Middle frontal gyrus (tissue), 1 donor: Measurements from ENCODE around the gene ABI1.

Source experiments
- DNase-seq: peaks from one replicate; pipeline ENCODE4 v3.0.0-alpha.2; 2015; ENCODE audit warnings: low spot score; ENCODE audit errors: extremely low spot score

The ABI1 gene

DNA sequence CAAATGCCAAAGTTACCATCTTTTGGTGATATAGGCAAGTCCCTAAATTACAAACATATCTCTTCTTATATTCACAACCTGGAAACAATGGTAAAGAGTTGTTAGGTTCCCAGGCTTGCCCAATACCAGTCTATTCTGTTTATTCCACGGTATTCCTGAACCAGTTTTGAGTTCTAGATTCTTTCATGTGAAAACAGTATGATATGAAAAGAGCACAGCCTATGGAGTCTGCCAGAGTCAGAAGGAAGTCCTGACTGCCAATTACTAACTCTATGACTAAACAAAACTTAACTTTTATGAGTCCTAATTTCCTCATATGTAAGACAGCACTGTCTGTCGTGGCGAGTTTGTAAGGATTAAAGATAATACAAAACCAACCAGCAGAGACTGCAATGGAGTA is 5.6 kb downstream of the ABI1 start:
- DNase-seq: no peak

DNA sequence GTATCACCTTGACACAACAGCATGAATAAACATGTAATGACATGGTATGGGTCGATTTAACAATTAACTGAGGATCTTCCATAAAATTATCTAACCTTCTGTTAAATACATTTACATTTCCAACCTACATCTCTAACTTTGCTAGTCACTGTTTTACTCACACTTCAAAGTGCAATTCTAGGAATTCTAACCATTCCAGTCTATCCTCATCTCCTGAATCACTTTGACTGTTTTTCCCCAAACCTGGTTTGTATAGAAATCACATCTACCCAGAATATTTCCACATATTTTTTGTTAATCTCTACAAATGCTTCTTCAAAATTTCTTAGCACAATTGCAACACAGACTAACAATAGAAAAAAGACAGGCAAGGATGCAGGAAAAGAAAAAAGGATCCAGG is 6.2 kb downstream of the ABI1 start:
- no peak for DNase-seq

DNA sequence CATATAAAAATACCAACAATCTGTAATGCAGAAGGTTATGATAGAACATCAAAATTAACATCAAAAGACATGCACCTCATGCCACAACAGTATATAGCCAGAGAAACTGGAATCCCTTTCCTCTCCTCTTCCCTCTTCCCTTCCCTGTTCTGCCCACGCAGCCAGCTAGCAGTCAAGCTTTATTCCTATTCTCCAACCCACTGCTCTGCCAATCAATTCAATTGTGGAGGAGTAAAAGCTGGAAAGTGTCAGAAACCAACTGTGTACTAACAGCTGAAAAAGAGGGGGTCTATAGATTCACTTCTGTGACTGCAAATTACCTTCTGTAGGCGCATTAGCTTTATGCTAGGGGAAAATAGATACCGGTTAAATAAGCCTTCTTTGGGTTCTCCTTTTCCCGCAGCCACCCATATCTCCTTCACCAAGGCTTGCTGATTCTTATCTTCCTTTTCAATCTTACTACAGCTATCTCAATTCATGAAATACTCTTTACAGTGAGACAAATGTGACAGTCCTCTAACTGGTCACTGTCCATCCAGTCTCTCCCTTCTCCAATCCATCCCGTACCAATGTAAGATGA is 16.3 kb downstream of the ABI1 start:
- no peak for DNase-seq

DNA sequence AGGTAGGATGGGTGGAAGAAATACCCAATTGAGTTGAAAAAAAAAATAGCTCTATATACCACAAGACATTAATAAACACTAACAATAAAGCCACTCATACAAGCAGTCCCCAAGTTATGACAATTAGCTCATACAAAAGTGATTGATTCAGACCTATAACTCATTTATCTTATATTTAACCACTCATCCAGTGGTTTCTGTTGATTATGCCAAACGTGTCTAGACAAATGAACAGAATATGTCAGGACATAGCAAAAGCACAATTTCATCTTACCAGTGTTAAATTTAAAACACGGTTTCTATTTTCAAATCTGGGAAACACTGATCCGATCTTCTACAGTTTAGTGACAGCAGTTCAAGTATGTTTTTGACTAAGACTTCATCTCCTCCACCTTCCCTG is 17.0 kb downstream of the ABI1 start:
- no peak for DNase-seq

DNA sequence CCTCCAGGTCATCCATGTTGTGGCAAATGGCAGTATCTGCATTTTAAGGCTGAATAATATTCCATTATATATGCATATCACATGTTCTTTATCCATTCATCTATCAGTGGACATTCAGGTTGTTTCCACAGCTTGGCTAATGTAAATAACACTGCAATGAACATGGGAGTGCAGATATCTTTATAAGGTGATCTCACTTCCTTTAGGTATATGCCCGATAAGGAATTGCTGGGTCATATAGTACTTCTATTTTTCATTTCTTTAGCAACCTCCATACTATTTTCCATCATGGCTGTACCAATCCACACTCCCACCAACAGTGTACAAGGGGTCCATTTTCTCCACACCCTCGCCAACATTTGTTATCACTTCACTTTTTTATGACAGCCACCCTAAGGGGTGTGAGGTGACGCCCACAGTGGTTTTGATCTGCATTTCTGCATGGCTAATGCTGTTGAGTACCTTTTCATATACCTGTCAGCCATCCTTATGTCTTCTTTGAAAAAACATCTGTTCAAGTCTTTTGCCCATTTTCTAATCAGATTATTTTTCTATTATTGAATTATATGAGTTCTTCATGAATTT is 18.9 kb downstream of the ABI1 start:
- DNase-seq: no peak

DNA sequence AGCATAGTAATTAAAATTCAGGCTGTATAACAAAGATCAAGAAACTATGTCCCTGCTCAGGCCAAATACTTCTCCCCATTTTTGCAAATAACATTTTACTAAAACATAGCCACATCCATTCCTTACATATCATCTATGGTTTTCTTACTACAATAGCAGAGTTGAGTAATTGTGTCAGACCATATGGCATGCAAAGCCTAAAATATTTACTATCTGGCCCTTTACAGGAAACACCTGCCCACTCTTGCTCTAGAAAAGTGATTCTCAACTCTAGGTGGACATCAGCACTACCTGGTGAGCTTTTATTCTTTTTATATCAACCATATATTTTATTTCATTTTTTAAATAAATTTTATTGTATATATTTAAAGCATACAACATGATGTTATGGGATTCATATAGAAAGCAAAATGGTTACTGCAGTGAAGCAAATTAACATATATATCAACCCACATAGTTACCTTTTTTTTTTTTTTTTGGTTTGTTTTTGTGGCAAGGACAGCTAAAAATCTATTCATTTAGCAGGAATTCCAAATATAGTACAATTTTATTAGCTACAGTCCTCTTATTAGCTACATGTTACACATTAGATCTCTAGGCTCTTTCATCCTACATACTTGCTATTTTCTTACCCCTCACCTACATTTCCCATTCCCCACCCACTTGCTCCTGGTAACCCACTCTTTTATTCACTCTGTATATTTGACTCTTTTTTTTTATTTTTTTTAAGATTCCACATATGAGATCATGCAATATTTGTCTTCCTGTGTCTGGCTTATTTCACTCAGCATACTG is 19.6 kb downstream of the ABI1 start:
- no peak for DNase-seq

DNA sequence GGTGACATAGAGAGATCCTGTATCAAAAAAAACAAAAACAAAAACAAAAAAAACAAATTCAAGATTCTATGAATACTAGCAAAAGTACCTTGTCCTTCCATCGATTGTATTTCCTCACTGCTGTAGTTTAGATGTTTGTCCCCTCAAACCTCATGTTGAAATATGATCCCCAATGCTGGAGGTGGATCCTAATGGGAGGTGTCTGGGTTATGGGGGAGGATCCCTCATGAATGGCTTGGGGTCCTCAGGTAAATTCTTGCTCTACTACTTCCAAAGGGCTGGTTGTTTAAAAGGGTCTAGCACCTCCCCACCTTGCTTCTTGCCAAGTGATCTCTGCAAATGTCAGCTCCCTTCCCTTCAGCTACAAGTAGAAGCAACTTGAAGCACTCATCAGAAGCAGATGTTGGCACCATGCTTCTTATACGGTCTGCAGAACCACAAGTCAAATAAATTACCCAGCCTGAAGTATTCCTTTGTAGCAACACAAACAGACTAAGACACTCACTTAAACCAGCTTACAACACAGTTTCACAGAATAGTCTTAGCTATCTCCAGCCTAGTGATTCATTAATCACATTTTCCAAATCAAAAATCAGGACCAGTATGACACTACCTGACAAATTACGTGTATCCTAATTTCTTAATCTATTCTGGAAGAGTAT is 20.7 kb downstream of the ABI1 start:
- no peak for DNase-seq

DNA sequence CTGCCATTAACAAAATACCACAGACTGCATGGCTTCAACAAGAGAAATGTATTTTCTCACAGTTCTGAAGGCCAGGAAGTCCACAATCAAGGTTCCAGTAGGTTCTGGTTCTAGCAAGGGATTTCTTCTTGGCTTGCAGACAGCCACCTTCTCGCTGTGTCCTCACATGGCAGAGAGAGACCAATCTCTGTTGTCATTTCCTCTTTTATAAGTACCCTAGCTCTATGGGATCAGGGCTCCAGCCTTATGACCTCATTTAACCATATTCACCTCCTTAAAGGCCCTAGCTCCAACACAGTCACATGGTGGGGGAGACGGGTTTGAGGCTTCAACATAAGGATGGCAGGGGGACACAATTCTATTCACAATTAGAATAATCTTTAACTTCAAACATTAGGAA is 23.6 kb downstream of the ABI1 start:
- no peak for DNase-seq

DNA sequence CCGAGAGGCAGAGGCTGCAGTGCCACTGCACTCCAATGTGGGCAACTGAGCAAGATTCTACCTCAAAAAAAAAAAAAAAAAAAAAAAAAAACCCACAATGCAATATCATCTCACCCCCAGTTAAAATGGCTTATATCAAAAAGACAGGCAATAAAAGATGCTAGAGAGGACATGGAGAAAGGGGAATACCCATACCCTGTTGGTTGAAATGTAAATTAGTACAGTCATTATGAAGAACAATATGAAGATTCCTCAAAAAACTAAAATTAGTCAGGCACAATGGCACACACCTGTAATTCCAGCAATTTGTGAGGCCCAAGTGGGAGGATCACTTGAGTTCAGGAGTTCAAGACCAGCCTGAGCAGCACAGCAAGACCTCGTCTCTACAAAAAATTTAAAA is 25.7 kb downstream of the ABI1 start:
- DNase-seq: no peak

DNA sequence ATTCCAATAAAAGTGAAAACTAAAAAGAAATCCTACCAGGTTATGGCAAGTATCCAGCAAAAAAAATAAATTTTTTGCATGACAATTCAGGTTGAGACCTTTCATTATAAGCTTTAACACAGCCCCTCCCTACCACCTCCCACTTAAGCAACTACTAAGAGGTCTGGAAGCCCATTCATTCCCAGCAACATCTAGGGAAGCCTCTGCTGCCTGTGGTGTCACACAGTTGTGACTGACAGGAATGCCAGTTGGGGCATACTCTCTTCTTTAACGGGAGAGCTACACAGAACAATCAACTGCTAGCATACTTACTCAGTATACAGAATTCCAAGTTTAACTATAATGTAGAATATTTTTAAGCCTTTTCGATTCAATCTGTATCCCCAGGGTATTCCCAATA is 27.8 kb downstream of the ABI1 start:
- DNase-seq: no peak

DNA sequence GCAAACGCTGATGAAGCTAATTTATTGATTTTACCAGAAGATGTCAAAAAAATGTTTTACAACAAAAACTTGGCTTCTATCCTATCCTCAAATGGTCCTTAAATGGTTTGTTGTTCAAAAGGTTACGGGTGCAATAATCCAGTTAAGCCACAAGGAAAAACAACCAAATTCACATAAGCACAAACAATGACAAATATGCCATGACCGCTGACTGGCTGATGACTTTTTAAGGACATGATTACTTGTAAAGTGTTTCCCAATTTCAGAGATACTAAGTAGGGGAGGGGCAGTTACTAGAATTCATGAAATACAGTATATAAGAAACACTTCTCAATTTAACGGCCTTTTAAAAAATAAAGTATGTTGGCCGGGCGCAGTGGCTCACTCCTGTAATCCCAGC is 28.8 kb downstream of the ABI1 start:
- no peak for DNase-seq

DNA sequence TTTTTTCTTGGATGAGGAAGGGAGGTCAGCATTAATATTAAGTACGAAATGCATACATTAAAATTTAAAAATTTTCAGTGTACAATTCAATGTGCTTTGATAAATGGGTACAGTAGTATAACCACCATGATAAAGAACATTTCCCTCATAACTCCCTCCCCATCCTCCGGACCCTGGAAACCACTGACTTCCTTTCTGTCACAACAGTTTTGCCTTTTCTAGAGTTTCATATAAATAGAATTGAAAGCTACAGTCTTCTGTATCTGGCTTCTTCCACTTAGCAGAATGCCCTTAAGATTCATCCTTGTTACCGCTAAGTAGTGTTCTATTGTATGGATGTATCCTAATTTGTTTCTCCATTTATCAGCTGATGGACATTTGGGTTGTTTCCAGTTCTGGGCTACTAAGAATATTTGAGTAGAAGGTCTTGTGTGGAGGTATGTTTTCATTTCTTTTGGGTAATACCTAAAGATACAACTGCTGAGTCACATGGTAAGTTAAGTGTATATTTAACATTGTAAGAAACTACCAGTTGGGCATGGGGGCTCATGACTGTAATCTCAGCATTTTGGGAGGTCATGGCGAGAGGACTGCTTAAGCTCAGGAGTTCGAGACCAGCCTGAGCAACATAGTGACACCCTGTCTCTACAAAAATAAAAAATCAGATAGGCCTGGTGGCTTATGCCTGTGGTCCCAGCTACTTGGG is 30.8 kb downstream of the ABI1 start:
- no peak for DNase-seq

DNA sequence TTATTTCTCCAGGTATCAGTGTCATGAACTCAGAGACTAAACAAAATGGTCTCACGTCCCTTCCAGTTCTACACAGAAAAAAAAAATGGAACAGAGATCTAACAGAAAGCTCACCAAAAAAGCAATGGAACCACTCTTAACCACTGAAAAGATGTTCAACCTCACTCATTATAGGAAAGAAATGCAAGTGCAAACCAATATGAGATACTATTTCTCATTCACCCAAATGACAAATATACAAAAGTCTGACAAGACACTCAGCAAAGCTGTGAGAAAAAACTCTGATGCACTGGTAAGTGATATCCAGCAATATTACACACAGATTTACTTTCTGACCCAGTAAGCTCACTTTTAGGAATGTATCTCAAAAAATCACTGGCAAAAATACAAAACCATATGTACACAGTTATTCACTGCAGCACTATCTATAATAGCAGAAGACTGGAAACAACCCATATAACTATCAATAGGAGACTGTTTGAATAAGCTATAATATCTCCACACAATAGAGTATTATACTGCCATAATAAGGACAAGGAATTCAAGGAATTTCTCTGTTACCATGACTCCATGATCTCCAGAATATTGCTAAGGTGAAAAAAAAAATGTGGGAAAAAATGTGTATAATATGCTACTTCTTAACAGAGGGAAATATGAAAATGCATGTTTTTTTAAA is 36.6 kb downstream of the ABI1 start:
- DNase-seq: no peak

DNA sequence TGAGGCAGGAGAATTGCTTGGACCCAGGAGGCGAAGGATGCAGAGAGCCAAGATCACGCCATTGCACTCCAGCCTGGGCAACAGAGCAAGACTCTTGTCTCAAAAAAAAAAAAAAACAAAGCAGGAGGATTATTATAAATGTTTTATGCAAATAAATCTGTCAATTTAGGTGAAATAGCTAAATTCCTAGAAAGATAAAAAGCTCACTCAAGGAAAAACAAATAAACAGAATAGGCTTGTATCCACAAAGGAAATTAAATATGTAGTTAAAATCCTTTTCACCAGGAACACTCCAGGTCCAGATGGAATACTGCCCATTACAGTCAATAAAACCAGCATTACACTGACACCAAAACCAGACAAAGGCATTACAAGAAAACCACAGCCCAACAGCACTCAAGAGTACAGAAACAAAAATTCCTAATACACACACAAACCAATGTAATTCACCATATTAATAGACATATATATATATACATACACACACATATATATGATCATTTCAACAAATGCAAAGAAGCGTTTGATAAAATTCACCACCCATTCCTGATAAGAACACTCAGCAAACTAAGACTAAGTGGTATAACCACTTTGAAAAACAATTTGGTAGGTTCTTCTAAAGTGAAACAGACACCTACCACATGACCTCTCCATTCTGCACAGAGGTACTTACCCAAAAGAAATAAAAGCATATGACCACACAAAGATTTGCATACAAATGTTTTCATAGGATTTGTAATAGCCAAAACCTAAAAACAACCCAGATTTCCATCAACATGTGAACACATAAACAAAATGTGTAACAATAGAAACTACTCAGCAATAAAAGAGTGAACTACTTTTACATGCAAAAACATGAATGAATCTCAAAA is 38.8 kb downstream of the ABI1 start:
- DNase-seq: no peak

DNA sequence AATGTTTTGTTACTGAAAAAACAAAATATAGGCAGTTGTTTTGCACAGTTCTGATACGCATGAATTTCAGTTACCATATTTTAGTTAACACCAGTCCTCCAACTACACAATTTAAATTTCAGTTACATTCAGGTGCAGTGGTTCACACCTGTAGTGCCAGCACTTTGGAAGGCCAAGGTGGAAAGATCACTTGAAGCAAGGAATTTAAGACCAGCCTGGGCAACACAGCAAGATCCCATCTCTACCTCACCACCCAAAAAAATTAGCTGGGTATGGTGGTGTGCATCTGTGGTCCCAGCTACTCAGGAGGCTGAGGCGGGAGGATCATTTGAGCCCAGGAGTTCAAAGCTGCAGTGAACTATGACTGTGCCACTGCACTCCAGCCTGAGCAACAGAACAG is 45.3 kb downstream of the ABI1 start:
- no peak for DNase-seq

DNA sequence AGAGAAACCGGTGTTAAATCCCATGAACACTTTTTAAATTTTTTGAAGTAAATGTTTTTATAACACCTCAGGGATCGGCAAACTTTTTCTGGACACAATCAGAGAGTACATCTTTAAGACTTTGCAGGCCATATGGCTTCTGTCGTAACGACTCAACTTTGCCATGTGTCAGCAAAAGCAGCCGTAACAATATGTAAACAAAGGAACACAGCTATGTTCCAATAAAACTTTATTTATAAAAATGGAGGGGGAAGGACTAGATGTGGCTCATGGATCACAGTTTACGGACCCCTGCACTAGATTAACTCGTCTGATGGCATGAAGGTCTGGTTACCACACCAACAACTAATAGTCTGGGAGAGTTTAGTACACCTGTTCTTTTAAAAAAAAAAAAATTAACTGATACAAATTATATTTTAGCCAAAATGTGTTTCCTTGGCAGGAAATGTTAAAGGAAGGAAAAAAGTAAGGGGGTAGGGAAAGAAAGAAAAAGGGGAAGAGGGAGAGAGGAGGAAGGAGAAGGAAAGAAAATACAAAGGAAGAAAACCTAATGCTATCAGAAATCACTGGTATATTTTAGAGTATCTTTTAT is 50.2 kb downstream of the ABI1 start:
- DNase-seq: no peak

DNA sequence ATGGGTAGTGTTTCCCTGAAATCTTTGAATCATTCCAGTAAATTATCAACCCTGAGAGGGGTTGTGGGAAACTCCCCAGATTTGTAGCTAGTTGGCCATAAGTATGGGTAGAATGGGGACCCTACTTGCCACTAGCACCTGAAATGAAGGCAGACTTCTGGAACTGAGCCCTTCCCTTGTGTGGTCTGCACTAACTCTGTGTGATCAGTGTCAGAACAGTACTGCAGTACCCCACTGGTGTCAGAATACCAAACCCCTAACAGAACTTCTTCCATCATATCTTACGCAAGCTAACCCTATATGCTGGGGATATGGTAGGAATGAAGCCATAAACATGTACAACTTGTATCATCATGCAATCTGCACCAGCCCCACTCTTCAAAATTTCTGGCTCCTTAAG is 50.8 kb downstream of the ABI1 start:
- no peak for DNase-seq

DNA sequence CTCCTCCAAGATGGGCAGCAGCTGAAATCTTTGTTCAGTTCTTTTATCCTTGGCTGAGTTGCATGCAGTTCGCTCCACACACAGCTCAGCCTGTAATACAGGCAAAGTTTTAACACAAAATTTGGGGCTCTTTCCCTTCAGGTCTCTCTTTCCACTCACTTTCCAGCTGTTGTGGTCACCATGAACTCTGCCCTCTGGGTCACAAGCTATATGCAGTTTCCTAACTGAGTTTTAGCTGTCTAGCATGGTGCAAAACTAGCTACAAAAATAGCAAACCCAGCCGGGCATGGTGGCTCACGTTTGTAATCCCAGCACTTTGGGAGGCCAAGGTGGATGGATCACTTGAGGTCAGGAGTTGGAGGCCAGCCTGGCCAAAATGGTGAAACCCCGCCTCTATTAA is 53.2 kb downstream of the ABI1 start:
- DNase-seq: no peak

DNA sequence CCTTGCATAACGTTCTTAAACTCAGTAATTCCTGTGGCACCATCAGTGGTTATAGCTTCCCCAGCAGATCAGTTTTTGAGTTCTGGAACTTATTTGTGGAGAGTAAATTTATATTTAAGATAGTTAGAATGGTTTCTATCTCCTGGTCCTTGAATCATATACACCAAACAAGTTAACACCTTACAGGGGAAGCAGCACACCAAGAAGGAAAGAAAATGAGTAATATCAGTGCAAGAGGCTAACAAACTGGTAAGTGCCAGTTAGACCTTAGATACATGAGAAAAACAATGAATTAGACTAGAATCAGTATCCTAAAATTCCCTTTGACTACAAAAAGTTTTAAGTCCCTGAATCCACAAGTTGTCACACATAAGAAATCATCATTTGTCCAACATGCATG is 54.2 kb downstream of the ABI1 start:
- DNase-seq: no peak
